Measurements from ENCODE around the gene CDH3. TPM values are rescaled to one million over a fixed set of nuclear protein-coding genes. Genes with fewer than 3 reads are reported as not detected.

CDH3 gene
- total RNA-seq, 4 donors from 2014 or later: 1.2 to 15.9 (median 2.5) TPM

DNA sequence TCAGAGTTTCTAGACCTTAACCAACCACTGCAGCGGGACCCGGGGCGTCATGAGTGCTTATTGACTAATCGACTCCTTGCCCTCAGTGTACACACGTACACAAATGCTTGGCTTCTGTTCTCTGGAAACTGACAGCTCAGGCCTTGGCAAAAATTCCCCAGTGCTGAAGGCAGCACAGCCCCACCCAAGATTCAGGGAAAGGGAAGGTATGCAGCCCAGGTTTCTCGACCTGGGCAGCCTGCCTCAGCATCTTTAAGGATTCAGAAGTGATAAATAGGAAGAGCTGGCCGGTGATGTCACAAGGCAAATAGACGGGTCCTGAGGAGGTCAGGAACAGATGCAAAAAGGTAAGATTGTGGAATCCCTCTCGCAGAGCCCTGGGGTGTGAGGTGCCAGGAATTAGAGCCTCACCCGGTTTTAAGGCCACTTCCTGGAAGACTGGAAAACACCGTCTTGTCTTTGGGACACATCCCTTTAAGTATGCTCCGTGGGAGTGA lies 9.0 kb upstream of the CDH3 start:
- no peaks in the 10 kb centered on the region for H3K27me3 ChIP-seq
- no peak overlapping the region for H3K27ac ChIP-seq
- 53 to 54% methylated on average over 12 of the region's 12 CpGs for WGBS, 2 donors
- no peaks in the 10 kb centered on the region for H3K36me3 ChIP-seq
- H3K4me3 ChIP-seq: no peak overlapping the region
- TF ChIP-seq POLR2A (IDR thresholded peaks at IDR 0.05): no peak
- no peak for TF ChIP-seq EP300 (IDR thresholded peaks at IDR 0.05)
- TF ChIP-seq, protein P1, sequence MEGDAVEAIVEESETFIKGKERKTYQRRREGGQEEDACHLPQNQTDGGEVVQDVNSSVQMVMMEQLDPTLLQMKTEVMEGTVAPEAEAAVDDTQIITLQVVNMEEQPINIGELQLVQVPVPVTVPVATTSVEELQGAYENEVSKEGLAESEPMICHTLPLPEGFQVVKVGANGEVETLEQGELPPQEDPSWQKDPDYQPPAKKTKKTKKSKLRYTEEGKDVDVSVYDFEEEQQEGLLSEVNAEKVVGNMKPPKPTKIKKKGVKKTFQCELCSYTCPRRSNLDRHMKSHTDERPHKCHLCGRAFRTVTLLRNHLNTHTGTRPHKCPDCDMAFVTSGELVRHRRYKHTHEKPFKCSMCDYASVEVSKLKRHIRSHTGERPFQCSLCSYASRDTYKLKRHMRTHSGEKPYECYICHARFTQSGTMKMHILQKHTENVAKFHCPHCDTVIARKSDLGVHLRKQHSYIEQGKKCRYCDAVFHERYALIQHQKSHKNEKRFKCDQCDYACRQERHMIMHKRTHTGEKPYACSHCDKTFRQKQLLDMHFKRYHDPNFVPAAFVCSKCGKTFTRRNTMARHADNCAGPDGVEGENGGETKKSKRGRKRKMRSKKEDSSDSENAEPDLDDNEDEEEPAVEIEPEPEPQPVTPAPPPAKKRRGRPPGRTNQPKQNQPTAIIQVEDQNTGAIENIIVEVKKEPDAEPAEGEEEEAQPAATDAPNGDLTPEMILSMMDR (IDR thresholded peaks at IDR 0.05): no peak
- DNase-seq (ENCODE audit: low spot score in 2 of 2): no peak
- H3K4me1 ChIP-seq: no peaks in the 10 kb centered on the region
- no peaks in the 10 kb centered on the region for H3K9me3 ChIP-seq

DNA sequence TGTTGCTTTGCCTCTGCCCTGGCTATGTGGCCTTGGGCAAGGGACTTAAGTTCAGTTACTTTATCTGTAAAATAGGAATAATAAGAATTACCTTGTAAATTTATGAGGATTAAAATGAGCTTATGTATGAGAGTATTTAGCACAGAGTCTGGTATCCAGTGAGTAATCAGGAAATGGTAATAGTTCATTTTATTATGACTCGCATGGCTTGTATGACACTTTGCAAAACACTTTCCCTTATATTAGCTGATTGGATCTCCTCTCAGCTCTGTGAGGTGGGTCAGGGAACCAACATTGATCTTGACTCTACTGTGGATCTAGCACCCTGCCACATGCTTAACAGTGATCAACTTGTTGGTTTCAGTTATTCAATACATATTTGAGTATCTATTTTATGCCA lies 8.3 kb upstream of the CDH3 start:
- TF ChIP-seq POLR2A (IDR thresholded peaks at IDR 0.05): no peak
- no peak for TF ChIP-seq EP300 (IDR thresholded peaks at IDR 0.05)
- TF ChIP-seq, protein P1 (IDR thresholded peaks at IDR 0.05): no peak
- Histone ChIP-seq H3K27me3 (no peaks in the 10 kb centered on the region), H3K9me3 (no peaks in the 10 kb centered on the region), H3K4me1 (no peaks in the 10 kb centered on the region), H3K27ac (peak overlapping the region in 1 of 4 donors; percentile 17), H3K36me3 (no peaks in the 10 kb centered on the region), H3K4me3 (no peak overlapping the region)
- DNase-seq (ENCODE audit: low spot score in 2 of 2): no peak
- 48 to 63% methylated on average over 1 of the region's 1 CpG for WGBS, 2 donors

DNA sequence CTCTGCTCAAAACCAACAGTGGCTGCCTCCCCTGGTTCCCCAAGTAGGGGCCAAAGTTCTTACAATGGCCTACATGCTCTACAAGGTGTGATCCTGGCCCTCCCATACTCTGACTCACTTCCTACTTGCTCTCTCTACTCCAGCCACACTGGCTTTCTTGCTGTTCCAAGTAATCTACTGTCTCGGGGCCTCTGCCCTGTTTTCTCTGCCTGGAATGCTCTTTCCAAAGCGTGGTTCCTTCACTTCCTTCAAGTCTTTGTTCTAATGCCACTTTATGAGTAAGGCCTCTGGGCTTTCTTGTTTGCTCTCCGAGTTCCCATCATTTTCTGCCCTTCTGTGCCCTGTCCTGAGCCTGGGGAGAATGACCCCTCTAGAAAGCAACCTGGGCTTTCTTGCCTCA lies 4.1 kb upstream of the CDH3 start:
- WGBS, 2 donors: 46 to 49% methylated on average over 3 of the region's 3 CpGs
- H3K4me1 ChIP-seq: peaks cover 0 to 29% (median 8%) of the 10 kb centered on the region in 4 donors
- TF ChIP-seq, protein P1 (IDR thresholded peaks at IDR 0.05): no peak
- TF ChIP-seq POLR2A (IDR thresholded peaks at IDR 0.05): no peak
- TF ChIP-seq EP300 (IDR thresholded peaks at IDR 0.05): no peak
- no peak overlapping the region for H3K4me3 ChIP-seq
- no peak for DNase-seq (ENCODE audit: low spot score in 2 of 2)
- H3K27me3 ChIP-seq: peaks cover 0 to 41% of the 10 kb centered on the region in 2 donors
- H3K9me3 ChIP-seq: no peaks in the 10 kb centered on the region
- H3K27ac ChIP-seq: no peak overlapping the region
- H3K36me3 ChIP-seq: no peaks in the 10 kb centered on the region

DNA sequence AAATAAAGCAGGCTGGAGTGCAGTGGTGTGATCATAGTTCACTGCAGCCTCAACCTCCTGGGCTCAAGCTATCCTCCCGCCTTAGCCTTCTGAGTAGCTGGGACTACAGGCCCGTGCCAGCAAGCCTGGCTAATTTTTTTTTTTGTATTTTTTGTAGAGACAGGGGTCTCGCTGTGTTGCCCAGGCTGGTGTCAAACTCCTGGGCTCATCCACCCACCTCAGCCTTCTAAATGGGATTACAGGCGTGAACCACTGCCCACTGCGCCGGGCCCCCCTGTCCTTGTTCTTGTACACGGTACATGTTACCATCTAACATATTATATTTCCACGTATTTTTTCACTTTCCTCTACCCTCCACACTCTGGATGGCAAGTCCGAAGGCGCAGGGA lies 3.1 kb upstream of the CDH3 start:
- 57 to 62% methylated on average over 10 of the region's 10 CpGs for WGBS, 2 donors
- no peak for TF ChIP-seq POLR2A (IDR thresholded peaks at IDR 0.05)
- no peak for TF ChIP-seq EP300 (IDR thresholded peaks at IDR 0.05)
- TF ChIP-seq, protein P1 (IDR thresholded peaks at IDR 0.05): no peak
- Histone ChIP-seq H3K27me3 (peaks cover 0 to 52% of the 10 kb centered on the region in 2 donors), H3K36me3 (no peaks in the 10 kb centered on the region), H3K4me3 (no peak overlapping the region), H3K9me3 (no peaks in the 10 kb centered on the region), H3K27ac (no peak overlapping the region), H3K4me1 (peaks cover 0 to 37% (median 10%) of the 10 kb centered on the region in 4 donors)
- DNase-seq (ENCODE audit: low spot score in 2 of 2): no peak

DNA sequence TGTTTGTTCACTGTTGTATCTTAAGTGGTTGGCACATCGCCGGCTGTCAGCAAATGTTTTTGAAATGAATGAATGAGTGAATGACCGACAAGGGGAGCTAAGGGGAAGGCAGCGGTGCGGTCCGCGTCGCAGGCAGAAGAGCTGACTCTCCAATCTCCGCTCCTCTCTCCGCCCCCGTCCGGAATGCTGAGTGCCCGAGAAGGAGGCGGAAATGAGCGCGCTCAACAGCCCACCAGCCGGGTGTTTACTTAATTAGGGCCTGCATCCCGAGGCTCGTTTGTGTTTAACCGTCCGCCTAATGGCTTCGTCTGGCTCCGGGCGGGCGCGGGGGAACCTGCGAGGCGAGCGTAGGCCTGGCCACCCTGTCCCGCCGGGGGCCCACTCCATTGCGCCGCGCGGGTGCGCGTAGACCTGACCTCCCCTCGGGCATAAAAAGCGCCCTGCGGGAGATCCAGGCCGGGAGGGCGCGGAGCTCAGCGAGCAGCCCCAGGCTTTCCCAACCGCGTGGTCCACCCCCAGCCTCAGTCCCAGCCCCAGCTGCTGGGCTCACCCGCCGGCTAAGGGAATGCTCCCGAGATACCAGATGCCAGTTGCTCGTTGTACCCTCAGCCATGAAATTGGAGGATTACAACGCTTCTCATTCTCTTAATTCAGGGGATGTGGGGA lies 2.5 kb upstream of the CDH3 start:
- WGBS, 2 donors: 4 to 7% methylated on average over 29 to 42 of the region's 51 CpGs
- peaks cover 0 to 57% of the 10 kb centered on the region in 2 donors for H3K27me3 ChIP-seq
- peak overlapping the region in 2 of 4 donors; percentile 22 to 31 for H3K4me3 ChIP-seq
- peaks cover 0 to 37% (median 10%) of the 10 kb centered on the region in 4 donors for H3K4me1 ChIP-seq
- TF ChIP-seq EP300 (IDR thresholded peaks at IDR 0.05): no peak
- TF ChIP-seq POLR2A (IDR thresholded peaks at IDR 0.05): no peak
- TF ChIP-seq, protein P1 (IDR thresholded peaks at IDR 0.05): no peak
- no peak for DNase-seq (ENCODE audit: low spot score in 2 of 2)
- no peaks in the 10 kb centered on the region for H3K36me3 ChIP-seq
- no peak overlapping the region for H3K27ac ChIP-seq
- H3K9me3 ChIP-seq: no peaks in the 10 kb centered on the region

Data from tibial nerve (tissue), 4 donors.